Thoracic aorta (tissue), 2 donors: Measurements from ENCODE around the gene SNRK. TPM values are rescaled to one million over a fixed set of nuclear protein-coding genes. Genes with fewer than 3 reads are reported as not detected.

Experiments used
- ATAC-seq: fragments of 150-250 bp; one replicate; pipeline ENCODE4 v1.8.0; 2017; ENCODE audit warnings: low read depth; ENCODE audit not compliant: insufficient number of reproducible peaks, low FRiP score
- DNase-seq: peaks from one replicate; pipeline ENCODE4 v3.0.0-alpha.2; 2020; ENCODE audit warnings: low spot score
- H3K27ac ChIP-seq, 2 donors: fragments of 200-600 bp; sonication (generic); 1 replicate in 1 of 2; 2 replicates in 1 of 2; pipeline ENCODE4 v1.5.1; 2016; ENCODE audit warnings: mild to moderate bottlenecking in 2 of 2, moderate library complexity in 2 of 2
- H3K27me3 ChIP-seq: fragments of 200-600 bp; sonication (generic); replicated peaks from 2 replicates; pipeline ENCODE4 v1.6.0; 2016; ENCODE audit warnings: mild to moderate bottlenecking; ENCODE audit not compliant: insufficient read depth
- H3K36me3 ChIP-seq: fragments of 200-600 bp; sonication (generic); one replicate; pipeline ENCODE4 v1.5.1; 2016
- H3K4me1 ChIP-seq, 2 donors: fragments of 200-600 bp; sonication (generic); 1 replicate in 1 of 2; 2 replicates in 1 of 2; pipeline versions ENCODE4 v1.5.1 to v1.6.0; 2016; ENCODE audit warnings: low read depth in 2 of 2, mild to moderate bottlenecking in 1 of 2; ENCODE audit not compliant: control insufficient read depth in 1 of 2
- H3K4me3 ChIP-seq: fragments of 200-600 bp; sonication (generic); 2 replicates; pipeline ENCODE4 v1.5.1; 2016; ENCODE audit warnings: mild to moderate bottlenecking
- H3K9me3 ChIP-seq: fragments of 200-600 bp; sonication (generic); 2 replicates; pipeline ENCODE4 v1.5.1; 2016
- CTCF ChIP-seq: fragments of 200-600 bp; sonication (generic); IDR thresholded peaks from one replicate; pipeline ENCODE4 v1.5.1; 2019; ENCODE audit warnings: antibody characterized with exemption
- total RNA-seq, 2 donors: library from RNA; depleted of rRNA; stranded (reverse); fragments of >200 nt; gene quantifications; one replicate each; pipeline versions ENCODE4 v1.1.0 to v1.2.3, GENCODE V29; 2016

Gene SNRK
- total RNA-seq, 2 donors from 2014 or later: 26.5 to 82.6 TPM

- H3K27ac ChIP-seq: no peak overlapping the region
- H3K4me1 ChIP-seq: peaks cover 0 to 10% of the 10 kb centered on the region in 2 donors
- DNase-seq: no peak
These were observed 84.1 kb downstream of the SNRK start for GRCh38 chr3:43370293-43370980.

GRCh38 chr3:43371494-43371893, 85.2 kb downstream of the SNRK start:
- Histone ChIP-seq H3K4me3 (no peak overlapping the region), H3K27ac (no peak overlapping the region), H3K4me1 (peaks cover 0 to 3% of the 10 kb centered on the region in 2 donors), H3K9me3 (no peaks in the 10 kb centered on the region), H3K36me3 (no peaks in the 10 kb centered on the region), H3K27me3 (no peaks in the 10 kb centered on the region)
- DNase-seq (no peak), ATAC-seq (no peak)
- no peak for TF ChIP-seq CTCF

More at GRCh38 chr3:43370293-43370980, 84.1 kb downstream of the SNRK start:
- no peak overlapping the region for H3K4me3 ChIP-seq
- ATAC-seq: no peak
- no peak for TF ChIP-seq CTCF
- H3K27me3 ChIP-seq: no peaks in the 10 kb centered on the region
- no peaks in the 10 kb centered on the region for H3K9me3 ChIP-seq
- peaks cover 4% of the 10 kb centered on the region for H3K36me3 ChIP-seq

- H3K36me3 ChIP-seq: no peaks in the 10 kb centered on the region
- DNase-seq: no peak
- no peaks in the 10 kb centered on the region for H3K4me1 ChIP-seq
- no peak for TF ChIP-seq CTCF
- no peaks in the 10 kb centered on the region for H3K27me3 ChIP-seq
- no peak overlapping the region for H3K27ac ChIP-seq
- ATAC-seq: no peak
- H3K4me3 ChIP-seq: no peak overlapping the region
- H3K9me3 ChIP-seq: no peaks in the 10 kb centered on the region
These were observed 85.8 kb downstream of the SNRK start for GRCh38 chr3:43372007-43372740.

- no peaks in the 10 kb centered on the region for H3K9me3 ChIP-seq
- ATAC-seq: no peak
- H3K36me3 ChIP-seq: no peaks in the 10 kb centered on the region
- TF ChIP-seq CTCF: no peak
- peaks cover 0 to 5% of the 10 kb centered on the region in 2 donors for H3K4me1 ChIP-seq
- no peak overlapping the region for H3K27ac ChIP-seq
- H3K27me3 ChIP-seq: no peaks in the 10 kb centered on the region
- no peak overlapping the region for H3K4me3 ChIP-seq
- DNase-seq: no peak
These were observed 86.6 kb downstream of the SNRK start for GRCh38 chr3:43372809-43373559.

GRCh38 chr3:43373560-43373928, 87.2 kb downstream of the SNRK start:
- DNase-seq: no peak
- no peaks in the 10 kb centered on the region for H3K27me3 ChIP-seq

More at GRCh38 chr3:43373560-43373928, 87.2 kb downstream of the SNRK start:
- Histone ChIP-seq H3K4me3 (no peak overlapping the region), H3K36me3 (no peaks in the 10 kb centered on the region), H3K9me3 (no peaks in the 10 kb centered on the region), H3K4me1 (peaks cover 3 to 11% of the 10 kb centered on the region in 2 donors), H3K27ac (no peak overlapping the region)
- ATAC-seq: no peak
- TF ChIP-seq CTCF: no peak
